Measurements from ENCODE around the gene RGS6.

RGS6 gene

GRCh38 chr14:72247896-72248465 lies 315.8 kb downstream of the RGS6 start:
- DNase-seq (ENCODE audit: low read depth), result no peak

DNA sequence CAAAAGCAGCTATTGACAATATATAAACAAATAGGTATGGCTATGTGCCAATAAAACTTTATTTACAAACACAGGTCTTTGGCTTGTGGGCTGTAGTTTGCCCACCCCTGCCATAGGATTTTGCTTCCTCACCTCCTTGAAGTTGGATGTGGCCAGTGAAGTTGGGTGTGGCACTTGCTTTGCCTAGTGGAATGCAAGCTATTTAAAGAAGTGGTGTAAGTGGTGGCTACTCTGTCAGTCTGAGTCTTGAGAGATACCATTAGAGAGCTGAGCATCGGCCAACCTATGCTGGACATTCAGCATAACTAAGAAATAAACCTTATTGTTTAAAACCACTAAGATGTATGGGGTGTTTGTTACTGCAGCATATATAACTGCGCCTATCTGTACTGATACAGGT lies 321.3 kb downstream of the RGS6 start:
- no peak for DNase-seq (ENCODE audit: low read depth)

GRCh38 chr14:72254202-72254936 lies 322.1 kb downstream of the RGS6 start:
- DNase-seq (ENCODE audit: low read depth), result no peak

GRCh38 chr14:72254937-72255472 lies 322.8 kb downstream of the RGS6 start:
- no peak for DNase-seq (ENCODE audit: low read depth)

DNA sequence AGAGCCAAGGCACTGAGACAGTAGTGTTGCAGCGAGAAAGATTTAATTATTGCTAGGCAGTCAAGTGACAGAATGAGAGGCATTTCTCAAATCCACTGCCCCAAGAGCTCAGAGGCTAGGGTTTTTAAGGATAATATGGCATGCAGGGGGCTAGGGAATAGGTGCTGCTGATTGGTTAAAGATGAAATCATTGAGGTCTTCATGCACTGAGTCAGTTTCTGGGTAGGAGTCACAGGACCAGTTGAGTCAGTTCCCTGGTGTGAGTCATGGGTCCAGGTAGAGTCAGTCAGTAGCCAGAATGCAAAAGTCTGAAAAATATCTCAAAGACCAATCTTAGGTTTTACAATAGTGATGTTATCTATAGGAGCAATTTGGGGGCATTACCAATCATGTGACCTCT lies 323.8 kb downstream of the RGS6 start:
- no peak for DNase-seq (ENCODE audit: low read depth)

GRCh38 chr14:72261068-72261467 lies 328.8 kb downstream of the RGS6 start:
- no peak for DNase-seq (ENCODE audit: low read depth)

DNA sequence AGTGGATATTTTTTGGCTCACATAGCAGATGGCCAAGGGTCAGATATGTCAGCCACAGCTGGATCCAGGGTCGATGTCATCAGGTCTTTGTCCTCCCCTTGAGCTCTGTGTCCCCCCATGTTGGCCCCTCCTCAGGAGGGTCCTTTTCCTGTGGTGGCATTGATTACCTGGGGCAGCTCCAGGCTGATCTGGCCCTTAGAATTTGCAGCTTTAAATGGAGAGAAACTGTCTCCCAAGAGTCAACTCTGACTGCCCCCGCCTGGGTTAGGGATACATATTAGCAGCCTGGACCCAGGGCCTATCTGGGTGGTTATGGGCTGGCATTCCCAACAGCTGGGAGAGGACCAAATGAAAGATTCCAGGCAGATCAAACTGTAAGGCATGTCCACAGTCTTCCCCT lies 330.5 kb downstream of the RGS6 start:
- DNase-seq (ENCODE audit: low read depth), result no peak

GRCh38 chr14:72264716-72265115 lies 332.5 kb downstream of the RGS6 start:
- DNase-seq (ENCODE audit: low read depth), result no peak

DNA sequence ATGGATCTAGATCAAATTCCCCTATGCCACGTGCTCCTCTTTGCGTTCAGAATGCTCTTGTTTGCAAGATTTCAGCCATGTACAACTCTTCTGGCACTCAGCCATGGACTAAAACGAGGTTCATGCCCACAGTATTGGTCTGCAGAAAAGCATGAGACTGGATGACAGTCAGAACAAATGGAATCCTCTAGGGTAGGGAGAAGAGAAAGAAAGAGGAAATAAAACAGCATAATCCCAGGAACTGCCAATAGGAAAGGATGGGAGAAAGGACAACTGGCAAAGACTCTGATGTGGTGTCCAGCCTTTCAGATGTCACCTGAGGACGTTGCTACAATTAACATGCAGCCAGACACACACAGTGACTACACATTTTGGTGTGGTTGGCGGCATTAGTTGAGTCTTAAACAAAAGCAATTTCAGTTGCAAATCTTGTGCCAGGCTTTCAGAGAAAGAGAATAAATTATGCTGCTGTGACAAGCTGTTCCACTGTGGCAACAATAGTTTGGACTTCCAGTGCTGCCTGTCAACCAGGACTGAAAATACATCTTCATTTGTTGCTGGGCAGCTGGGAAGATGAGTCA lies 338.0 kb downstream of the RGS6 start:
- no peak for DNase-seq (ENCODE audit: low read depth)

GRCh38 chr14:72270749-72271148 lies 338.5 kb downstream of the RGS6 start:
- DNase-seq (ENCODE audit: low read depth), result no peak

DNA sequence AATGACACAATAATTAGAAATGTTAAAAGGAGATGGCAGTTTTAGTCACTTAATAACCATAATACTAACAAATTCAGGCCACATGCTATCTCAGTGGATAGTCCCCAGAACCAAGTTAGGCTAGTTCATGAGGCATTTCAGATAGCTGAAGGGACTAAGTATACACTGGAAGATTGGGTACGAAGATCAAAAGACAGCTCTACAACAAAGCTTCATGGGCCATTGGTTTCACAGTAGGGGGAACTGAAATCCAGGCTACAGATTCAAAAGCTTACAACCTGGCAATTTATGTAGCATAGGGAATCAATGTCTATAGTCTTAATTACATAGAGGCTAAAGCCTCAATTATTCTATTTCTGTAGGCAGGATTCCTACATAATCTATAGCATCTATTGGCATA lies 343.0 kb downstream of the RGS6 start:
- DNase-seq (ENCODE audit: low read depth), result no peak

- DNase-seq (ENCODE audit: low read depth), result no peak
These were observed 346.1 kb downstream of the RGS6 start for GRCh38 chr14:72278316-72278715.

DNA sequence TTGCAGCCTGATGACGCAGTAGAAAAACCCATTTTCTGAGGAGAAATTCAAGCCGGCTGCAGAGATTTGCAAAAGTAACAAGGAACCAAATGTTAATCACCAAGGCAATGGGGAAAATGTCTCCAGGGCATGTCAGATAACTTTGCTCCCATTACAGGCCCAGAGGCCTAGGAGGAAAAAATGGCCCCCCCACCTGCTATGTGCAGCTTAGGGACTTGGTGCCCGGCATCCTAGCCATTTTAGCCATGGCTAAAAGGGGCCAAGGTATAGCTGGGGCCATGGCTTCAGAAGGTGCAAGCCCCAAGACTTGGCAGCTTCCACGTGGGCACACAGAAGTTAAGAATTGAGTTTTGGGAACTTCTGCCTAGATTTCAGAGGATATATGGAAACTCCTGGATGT lies 351.9 kb downstream of the RGS6 start:
- no peak for DNase-seq (ENCODE audit: low read depth)

DNA sequence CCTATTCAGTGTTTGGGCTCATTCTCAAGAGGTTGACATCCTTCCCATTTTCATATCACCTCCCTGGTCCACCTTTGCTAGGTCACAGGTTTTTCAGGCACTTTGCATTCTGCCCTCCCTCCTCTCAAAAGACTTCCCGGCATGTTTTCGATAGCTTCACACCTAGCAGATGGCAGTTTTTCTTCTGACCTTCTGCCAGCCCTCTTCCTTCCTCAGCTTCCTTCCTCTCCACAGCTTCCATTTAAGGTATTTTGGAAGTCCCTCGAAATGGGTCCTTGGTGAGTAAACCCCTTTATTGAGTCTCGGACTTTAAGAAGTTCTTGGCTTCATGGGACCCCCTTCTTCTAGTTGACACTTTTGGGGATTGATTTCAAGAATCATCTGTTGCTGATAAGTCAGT lies 358.0 kb downstream of the RGS6 start:
- DNase-seq (ENCODE audit: low read depth), result no peak

GRCh38 chr14:72291908-72292688 lies 359.9 kb downstream of the RGS6 start:
- DNase-seq (ENCODE audit: low read depth), result no peak

GRCh38 chr14:72292689-72293024 lies 360.4 kb downstream of the RGS6 start:
- DNase-seq (ENCODE audit: low read depth), result no peak

DNA sequence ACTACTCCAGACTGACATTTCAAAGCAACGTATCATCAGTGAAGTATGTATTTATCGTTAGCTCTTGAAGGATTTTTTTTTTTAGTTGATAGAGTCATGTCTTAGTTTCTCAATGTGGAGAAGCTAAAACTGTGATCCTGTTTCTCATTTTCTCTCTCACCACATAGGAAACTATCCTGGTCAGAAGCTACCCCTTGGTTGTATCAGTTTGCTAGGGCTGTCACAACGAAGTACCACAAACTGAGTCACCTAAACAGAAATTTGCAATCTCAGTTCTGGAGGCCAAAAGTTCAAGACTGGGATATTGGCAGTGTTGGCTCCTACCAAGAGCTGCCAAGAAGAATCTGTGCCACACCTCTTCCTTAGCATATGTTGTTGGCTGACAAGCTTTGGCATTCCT lies 369.1 kb downstream of the RGS6 start:
- DNase-seq (ENCODE audit: low read depth), result no peak

DNA sequence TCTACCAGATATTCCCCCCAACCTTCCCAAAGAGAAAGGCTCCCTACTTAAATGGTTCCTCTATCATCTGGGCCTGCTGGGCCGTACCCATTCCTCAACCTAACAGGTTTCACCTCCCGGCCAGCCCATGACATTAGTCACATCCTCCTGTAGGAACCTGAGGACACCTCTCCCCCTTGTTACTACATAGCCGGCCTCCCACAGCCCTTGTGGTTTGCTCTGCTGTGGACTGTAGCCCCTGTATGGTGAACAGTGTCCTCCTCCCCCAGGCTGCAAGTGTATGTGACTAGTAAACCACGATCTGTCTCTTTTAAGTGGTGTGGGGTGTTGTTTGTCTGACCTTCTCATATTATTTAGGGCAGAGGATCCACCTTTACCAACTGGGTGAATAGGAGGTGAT lies 371.7 kb downstream of the RGS6 start:
- DNase-seq (ENCODE audit: low read depth), result no peak

DNA sequence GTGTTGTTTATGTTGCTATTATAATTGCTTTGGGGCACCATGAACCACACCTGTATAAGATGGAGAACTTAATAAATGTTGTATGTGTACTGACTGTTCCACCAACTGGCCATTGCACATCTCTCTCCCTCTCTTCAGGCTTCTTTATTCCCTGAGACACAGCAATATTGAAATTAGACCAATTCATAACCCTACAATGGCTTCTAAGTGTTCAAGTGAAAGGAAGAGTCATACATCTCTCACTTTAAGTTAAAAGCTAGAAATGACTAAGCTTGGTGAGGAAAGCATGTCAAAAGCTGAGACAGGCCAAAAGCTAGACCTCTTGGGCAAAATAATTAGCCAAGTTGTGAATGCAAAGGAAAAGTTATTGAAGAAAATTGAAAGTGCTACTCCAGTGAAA lies 373.3 kb downstream of the RGS6 start:
- DNase-seq (ENCODE audit: low read depth), result no peak

DNA sequence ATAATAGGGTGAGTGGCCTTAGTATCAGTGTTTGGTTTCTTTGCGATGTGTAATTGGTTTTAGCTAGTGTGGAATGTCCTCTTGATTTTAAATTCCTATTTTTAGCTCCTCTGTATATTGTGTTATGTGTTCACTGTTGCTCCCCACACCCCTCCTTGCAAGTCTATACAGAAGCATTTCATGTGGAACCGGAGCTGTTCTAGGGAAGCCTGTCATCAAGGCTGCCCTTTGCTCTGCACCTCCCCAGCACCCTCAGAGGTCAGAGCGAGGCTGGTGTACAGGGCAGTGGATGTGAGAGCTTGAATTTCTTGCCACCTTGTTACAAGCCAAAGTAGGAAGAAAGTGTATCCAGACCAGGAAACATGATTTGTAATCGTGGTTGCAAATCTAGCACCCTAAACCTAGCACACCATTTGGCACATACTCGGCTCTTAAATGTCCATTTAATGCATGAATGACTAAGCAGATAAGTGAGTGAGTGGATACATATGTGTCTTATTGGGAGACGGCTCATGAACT lies 376.8 kb downstream of the RGS6 start:
- DNase-seq (ENCODE audit: low read depth), result no peak

DNA sequence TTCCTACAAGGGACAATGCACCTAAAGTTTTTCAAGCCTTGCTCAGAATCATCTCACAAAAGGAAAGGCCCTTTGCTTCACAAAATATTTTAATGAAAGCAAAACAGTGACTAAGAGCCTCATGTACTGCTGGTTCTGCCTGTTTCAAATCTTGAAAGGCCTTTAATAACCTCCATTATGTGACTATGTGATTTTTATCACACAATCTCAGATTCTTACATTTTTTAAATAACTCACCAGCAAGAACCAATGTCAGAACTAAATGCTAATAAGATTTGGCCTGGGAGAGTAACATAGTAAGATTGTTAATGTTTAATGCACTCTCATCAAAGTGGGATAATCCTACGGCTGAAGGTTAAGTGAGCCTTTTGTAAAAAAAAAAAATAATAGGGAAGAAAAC lies 378.9 kb downstream of the RGS6 start:
- DNase-seq (ENCODE audit: low read depth), result no peak

- DNase-seq (ENCODE audit: low read depth), result no peak
These were observed 379.3 kb downstream of the RGS6 start for GRCh38 chr14:72311516-72311915.

Measured in stimulated activated CD8-positive, alpha-beta memory T cell treated with anti-CD3 and anti-CD28 coated beads, Interleukin-12 subunit alpha, Interleukin-12 subunit beta, amount 100 ng/mL, for 1 hour (primary cell).